H1 (cell line): Measurements from ENCODE around the gene CELA1. TPM values are rescaled to one million over a fixed set of nuclear protein-coding genes. Genes with fewer than 3 reads are reported as not detected.

ENCODE experiments used
- CTCF ChIA-PET: fragments of 300-600 bp; sonication (Branson Sonifier 250); formaldehyde crosslinking; loops from one replicate; lab custom pipeline; 2021; ENCODE audit not compliant: partially characterized antibody; lab: Charles Lee
- POLR2A ChIA-PET: fragments of 300-600 bp; sonication (Branson Sonifier 250); formaldehyde crosslinking; loops from one replicate; lab custom pipeline; 2021; ENCODE audit warnings: inconsistent platforms; ENCODE audit not compliant: partially characterized antibody; lab: Charles Lee
- DNase-seq, 2 experiments: peaks; one replicate each; pipeline versions ENCODE4 v3.0.0 to v3.0.0-alpha.2; 2010 to 2022; ENCODE audit warnings: low spot score in 2 of 2, low read depth in 1 of 2, mixed read lengths in 1 of 2
- FAIRE-seq: peaks from 2 replicates; lab custom pipeline; 2011; peaks lifted over from hg19 to GRCh38; lab: Jason Lieb, UNC
- H2AFZ ChIP-seq: 2 replicates; pipeline ENCODE4 v1.8.1; 2012; ENCODE audit warnings: low read length, inconsistent platforms
- H2AK5ac ChIP-seq: 2 replicates; pipeline ENCODE4 v1.6.1; 2013; ENCODE audit warnings: low read depth, low read length
- H2BK120ac ChIP-seq: replicated peaks from 2 replicates; pipeline ENCODE3; 2013; ENCODE audit warnings: low read depth, low read length, inconsistent platforms
- H2BK12ac ChIP-seq: 2 replicates; pipeline ENCODE4 v1.6.1; 2013; ENCODE audit warnings: low read depth, low read length
- H2BK15ac ChIP-seq: 2 replicates; pipeline ENCODE4 v1.6.1; 2013; ENCODE audit warnings: low read length
- H2BK20ac ChIP-seq: 2 replicates; pipeline ENCODE4 v1.6.1; 2013; ENCODE audit warnings: low read length
- H2BK5ac ChIP-seq: 2 replicates; pipeline ENCODE4 v1.6.1; 2013; ENCODE audit warnings: low read depth, low read length
- H3K14ac ChIP-seq: 2 replicates; pipeline ENCODE4 v1.6.1; 2013; ENCODE audit warnings: inconsistent platforms; ENCODE audit not compliant: insufficient read length
- H3K18ac ChIP-seq: 2 replicates; pipeline ENCODE4 v1.6.1; 2013; ENCODE audit warnings: low read length; ENCODE audit errors: extremely low read depth
- H3K23ac ChIP-seq: 2 replicates; pipeline ENCODE4 v1.6.1; 2013; ENCODE audit warnings: inconsistent platforms; ENCODE audit not compliant: insufficient read length
- H3K23me2 ChIP-seq: 2 replicates; pipeline ENCODE4 v1.6.1; 2013; ENCODE audit warnings: low read depth, low read length
- H3K27ac ChIP-seq: 2 replicates; pipeline ENCODE4 v1.6.1; 2011; ENCODE audit warnings: low read depth, low read length, inconsistent platforms
- H3K27me3 ChIP-seq, 4 experiments: replicated peaks in 1 of 4; 1 replicate in 1 of 4; 2 replicates in 3 of 4; pipeline versions ENCODE4 v1.6.1 to v1.8.1; 2011 to 2013; ENCODE audit warnings: low read length in 3 of 4, mild to moderate bottlenecking in 3 of 4, inconsistent platforms in 2 of 4, mixed read lengths in 2 of 4, moderate library complexity in 1 of 4; ENCODE audit not compliant: control insufficient read depth in 3 of 4, insufficient read depth in 3 of 4; ENCODE audit errors: extremely low read depth in 1 of 4
- H3K36me3 ChIP-seq, 4 experiments: 2 replicates each; pipeline versions ENCODE4 v1.6.1 to v1.8.1; 2011 to 2013; ENCODE audit warnings: mild to moderate bottlenecking in 4 of 4, low read length in 3 of 4, moderate library complexity in 2 of 4, control low read depth in 1 of 4, inconsistent platforms in 1 of 4; ENCODE audit not compliant: insufficient read depth in 4 of 4, control insufficient read depth in 2 of 4
- H3K4ac ChIP-seq: replicated peaks from 2 replicates; pipeline ENCODE3; 2013; ENCODE audit warnings: low read length, low read depth, mixed read lengths, inconsistent platforms; ENCODE audit not compliant: insufficient read length
- H3K4me1 ChIP-seq, 4 experiments: replicated peaks in 1 of 4; 1 replicate in 1 of 4; 2 replicates in 3 of 4; pipeline versions ENCODE4 v1.6.1 to v1.8.1; 2011 to 2013; ENCODE audit warnings: low read length in 3 of 4, inconsistent platforms in 2 of 4, mixed read lengths in 1 of 4; ENCODE audit not compliant: insufficient read depth in 4 of 4, control insufficient read depth in 3 of 4
- H3K4me2 ChIP-seq, 2 experiments: 2 replicates each; pipeline versions ENCODE4 v1.6.1 to v1.8.1; 2011 to 2013; ENCODE audit warnings: low read depth in 2 of 2, low read length in 2 of 2, control low read depth in 1 of 2, inconsistent platforms in 1 of 2, mild to moderate bottlenecking in 1 of 2; ENCODE audit not compliant: insufficient read depth in 1 of 2
- H3K4me3 ChIP-seq, 4 experiments: fragments of 200-600, 300-600 bp in 1 of 4; sonication (generic), shearing (Covaris generic), sonication (Bioruptor Twin) in 1 of 4; 2 replicates each; pipeline versions ENCODE4 v1.5.1 to v1.8.1; 2011 to 2016; ENCODE audit warnings: low read length in 4 of 4, low read depth in 3 of 4, control low read depth in 2 of 4, inconsistent platforms in 2 of 4, mild to moderate bottlenecking in 2 of 4, mixed read lengths in 1 of 4, moderate library complexity in 1 of 4; ENCODE audit not compliant: insufficient read depth in 2 of 4; ENCODE audit errors: extremely low read depth in 1 of 4
- H3K56ac ChIP-seq: replicated peaks from 2 replicates; pipeline ENCODE3; 2013; ENCODE audit warnings: low read depth, mild to moderate bottlenecking, mixed read lengths, low read length, inconsistent platforms; ENCODE audit not compliant: insufficient read length
- H3K79me1 ChIP-seq: 2 replicates; pipeline ENCODE4 v1.6.1; 2013; ENCODE audit warnings: low read depth, low read length, control low read depth
- H3K79me2 ChIP-seq, 2 experiments: 2 replicates each; pipeline versions ENCODE4 v1.6.1 to v1.8.1; 2012 to 2013; ENCODE audit warnings: low read length in 2 of 2, mild to moderate bottlenecking in 2 of 2, inconsistent platforms in 1 of 2; ENCODE audit not compliant: insufficient read depth in 2 of 2, control insufficient read depth in 1 of 2
- H3K9ac ChIP-seq, 4 experiments: replicated peaks in 1 of 4; 1 replicate in 1 of 4; 2 replicates in 3 of 4; pipeline versions ENCODE4 v1.6.1 to v1.8.1; 2011 to 2013; ENCODE audit warnings: low read depth in 3 of 4, low read length in 3 of 4, control low read depth in 2 of 4, mild to moderate bottlenecking in 2 of 4, moderate library complexity in 2 of 4, inconsistent platforms in 1 of 4; ENCODE audit errors: extremely low read depth in 1 of 4
- H3K9me3 ChIP-seq, 2 experiments: 2 replicates each; pipeline versions ENCODE4 v1.6.1 to v1.8.1; 2012 to 2013; ENCODE audit warnings: mild to moderate bottlenecking in 2 of 2, moderate library complexity in 2 of 2, control low read depth in 1 of 2, inconsistent platforms in 1 of 2, low read depth in 1 of 2, low read length in 1 of 2, mixed read lengths in 1 of 2; ENCODE audit not compliant: insufficient read depth in 2 of 2
- H4K20me1 ChIP-seq, 2 experiments: replicated peaks in 1 of 2; 2 replicates each; pipeline versions ENCODE3 to v1.8.1; 2011 to 2013; ENCODE audit warnings: inconsistent platforms in 2 of 2, low read length in 2 of 2, mild to moderate bottlenecking in 1 of 2; ENCODE audit not compliant: insufficient read depth in 2 of 2, control insufficient read depth in 1 of 2
- H4K5ac ChIP-seq: 2 replicates; pipeline ENCODE4 v1.6.1; 2013; ENCODE audit warnings: low read length, low read depth, mixed read lengths, inconsistent platforms; ENCODE audit not compliant: insufficient read length
- H4K8ac ChIP-seq: 2 replicates; pipeline ENCODE4 v1.8.0; 2013; ENCODE audit warnings: mild to moderate bottlenecking, moderate library complexity, low read length, inconsistent platforms; ENCODE audit not compliant: insufficient read depth; ENCODE audit errors: extremely low read depth
- H4K91ac ChIP-seq: replicated peaks from 2 replicates; pipeline ENCODE3; 2013; ENCODE audit warnings: low read length, mixed read lengths, inconsistent platforms; ENCODE audit not compliant: insufficient read length
- WGBS, 2 experiments: shearing (Covaris generic) in 1 of 2; methylation state at CpG; one replicate each; pipeline versions ENCODE4 v1.1.6 to v1.1.7; 2013 to 2015; ENCODE audit warnings: low lambda C conversion rate in 2 of 2, mixed read lengths in 2 of 2, inconsistent platforms in 1 of 2, low coverage in 1 of 2, missing lambda C conversion rate in 1 of 2; ENCODE audit not compliant: insufficient replicate concordance in 2 of 2, insufficient coverage in 1 of 2, insufficient read length in 1 of 2; ENCODE audit errors: extremely low coverage in 1 of 2, missing lambda C conversion rate in 1 of 2; 5-methylcytosine and 5-hydroxymethylcytosine counted together
- polyA plus RNA-seq, 7 experiments: library from polyadenylated mRNA; depleted of rRNA in 3 of 7; stranded (reverse) in 5 of 7; unstranded in 2 of 7; fragments of >200 nt in 5 of 7; fragments of 200-250 nt in 2 of 7; gene quantifications; 1 replicate in 5 of 7; 2 replicates in 1 of 7; 4 replicates in 1 of 7; pipeline versions ENCODE4 v1.2.1 to v1.2.3, GENCODE V29; 2011 to 2013; ENCODE audit warnings: missing spikeins in 2 of 7, mixed read lengths in 2 of 7
- total RNA-seq: library from RNA; stranded (reverse); fragmentation: NEBNext Ultra II Directional; extraction: Animal tissue kit (Norgen Biotek cat#: 25700); gene quantifications from 2 replicates; pipeline ENCODE4 v1.2.1, GENCODE V29; 2021

Gene CELA1
- total and polyA plus RNA-seq, 2 of the 8 experiments (the other 6 are each of a cell fraction or from before 2014, with no cell fraction given): 0.09 TPM; not detected in 1

- Histone ChIP-seq H3K56ac (peak overlapping the region; percentile 60), H2BK20ac (0 out of 2 replicates have a peak overlapping the region, but pooled peaks have one; percentile 4), H3K4me1 (peaks cover 8 to 19% (median 9%) of the 10 kb centered on the region in 4 experiments), H3K4ac (peak overlapping the region; percentile 16), H3K18ac (peak overlapping the region; percentile 20), H4K20me1 (no peaks in the 10 kb centered on the region), H4K91ac (peak overlapping the region; percentile 81), H3K9me3 (no peaks in the 10 kb centered on the region), H3K4me3 (peak overlapping the region; percentile 68 to 88 (median 82)), H3K9ac (peak overlapping the region in 2 of 4 experiments; percentile 54 to 62; a peak in 4 of 7 replicates), H3K79me2 (no peaks in the 10 kb centered on the region), H3K27me3 (no peaks in the 10 kb centered on the region), H3K36me3 (peaks cover 0 to 13% (median 2%) of the 10 kb centered on the region in 4 experiments; a peak in 2 of 8 replicates), H3K79me1 (no peaks in the 10 kb centered on the region), H3K27ac (peak overlapping the region; percentile 68; the same call in 1 of the 2 replicates), H3K23ac (no peak overlapping the region), H3K23me2 (peaks cover 5% of the 10 kb centered on the region; the same call in 1 of the 2 replicates), H2BK12ac (no peak overlapping the region), H3K14ac (no peak overlapping the region), H2AFZ (no peak overlapping the region), H2BK120ac (no peak overlapping the region), H2BK5ac (peak overlapping the region; percentile 66; the same call in 1 of the 2 replicates), H2BK15ac (peak overlapping the region; percentile 19; the same call in 1 of the 2 replicates), H4K8ac (0 out of 2 replicates have a peak overlapping the region, but pooled peaks have one; percentile 54), H4K5ac (peak overlapping the region; percentile 64), H3K4me2 (peak overlapping the region; percentile 67 to 75), H2AK5ac (no peak overlapping the region)
- ChIA-PET POLR2A (interaction anchor here (0.8 to 2.3 kb wide), 17 partner anchors 9 to 435 kb away, joined by 3 to 11 read pairs (median 4); partner anchors contain the start of genes CSRNP2 and SMAGP), CTCF (interaction anchor here (0.8 to 2.7 kb wide), 6 partner anchors 12 to 485 kb away, joined by 3 to 10 read pairs (median 3); no protein-coding TSS in a partner anchor)
- 13% methylated on average over 7 of the region's 8 CpGs; no CpG with 5 or more reads in 1 of the 2 experiments for WGBS, 2 experiments
- DNase-seq (no peak), FAIRE-seq (no peak)
Measured at GRCh38 chr12:51390891-51391282, 44.4 kb upstream of the CELA1 start.
